ENCODE results near the gene PROSER2. TPM values are rescaled to one million over a fixed set of nuclear protein-coding genes. Genes with fewer than 3 reads are reported as not detected.

PROSER2 gene
- total RNA-seq, 1 donor, result 6.9 TPM

DNA sequence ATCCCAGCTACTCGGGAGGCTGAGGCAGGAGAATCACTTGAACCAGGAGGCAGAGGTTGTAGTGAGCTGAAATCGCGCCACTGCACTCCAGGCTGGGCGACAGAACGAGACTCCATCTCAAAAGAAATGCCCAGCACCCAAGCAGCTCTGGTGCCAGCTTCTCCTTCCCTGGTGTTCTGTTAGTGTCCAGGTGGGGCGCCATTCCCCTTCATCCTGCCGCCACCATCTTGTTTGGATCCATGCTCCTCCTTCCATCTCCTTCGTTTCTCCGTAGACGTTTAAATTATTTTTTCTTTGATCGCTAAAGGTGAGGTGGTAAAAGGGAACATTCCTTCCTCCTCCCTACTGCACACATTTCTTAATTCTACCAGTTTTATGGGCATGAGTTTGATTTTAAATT lies 30.3 kb downstream of the PROSER2 start:
- no peak overlapping the region for H3K4me3 ChIP-seq (ENCODE audit: insufficient read depth, low read length)
- TF ChIP-seq, protein P1, sequence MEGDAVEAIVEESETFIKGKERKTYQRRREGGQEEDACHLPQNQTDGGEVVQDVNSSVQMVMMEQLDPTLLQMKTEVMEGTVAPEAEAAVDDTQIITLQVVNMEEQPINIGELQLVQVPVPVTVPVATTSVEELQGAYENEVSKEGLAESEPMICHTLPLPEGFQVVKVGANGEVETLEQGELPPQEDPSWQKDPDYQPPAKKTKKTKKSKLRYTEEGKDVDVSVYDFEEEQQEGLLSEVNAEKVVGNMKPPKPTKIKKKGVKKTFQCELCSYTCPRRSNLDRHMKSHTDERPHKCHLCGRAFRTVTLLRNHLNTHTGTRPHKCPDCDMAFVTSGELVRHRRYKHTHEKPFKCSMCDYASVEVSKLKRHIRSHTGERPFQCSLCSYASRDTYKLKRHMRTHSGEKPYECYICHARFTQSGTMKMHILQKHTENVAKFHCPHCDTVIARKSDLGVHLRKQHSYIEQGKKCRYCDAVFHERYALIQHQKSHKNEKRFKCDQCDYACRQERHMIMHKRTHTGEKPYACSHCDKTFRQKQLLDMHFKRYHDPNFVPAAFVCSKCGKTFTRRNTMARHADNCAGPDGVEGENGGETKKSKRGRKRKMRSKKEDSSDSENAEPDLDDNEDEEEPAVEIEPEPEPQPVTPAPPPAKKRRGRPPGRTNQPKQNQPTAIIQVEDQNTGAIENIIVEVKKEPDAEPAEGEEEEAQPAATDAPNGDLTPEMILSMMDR (IDR thresholded peaks at IDR 0.05; ENCODE audit: extremely low read depth, low read depth, low read length), result peak; percentile 7
- no peaks in the 10 kb centered on the region for H3K9me3 ChIP-seq (ENCODE audit: low read depth, low read length)
- no peak overlapping the region for H3K27ac ChIP-seq (ENCODE audit: low read depth, low read length)
- no peaks in the 10 kb centered on the region for H3K36me3 ChIP-seq (ENCODE audit: insufficient read depth, low read length)
- no peak overlapping the region for H3K4me2 ChIP-seq (ENCODE audit: insufficient read depth, low read length)
- DNase-seq (ENCODE audit: insufficient read length, low spot score, missing footprints), result no peak
- H3K4me1 ChIP-seq (ENCODE audit: insufficient read depth, low read length), result no peaks in the 10 kb centered on the region
- H4K20me1 ChIP-seq (ENCODE audit: insufficient read depth, low read length), result no peaks in the 10 kb centered on the region
- H3K27me3 ChIP-seq (ENCODE audit: insufficient read depth, low read length), result no peaks in the 10 kb centered on the region
- H2AFZ ChIP-seq (ENCODE audit: low read length), result no peak overlapping the region
- no peaks in the 10 kb centered on the region for H3K79me2 ChIP-seq (ENCODE audit: insufficient read depth, low read length)

DNA sequence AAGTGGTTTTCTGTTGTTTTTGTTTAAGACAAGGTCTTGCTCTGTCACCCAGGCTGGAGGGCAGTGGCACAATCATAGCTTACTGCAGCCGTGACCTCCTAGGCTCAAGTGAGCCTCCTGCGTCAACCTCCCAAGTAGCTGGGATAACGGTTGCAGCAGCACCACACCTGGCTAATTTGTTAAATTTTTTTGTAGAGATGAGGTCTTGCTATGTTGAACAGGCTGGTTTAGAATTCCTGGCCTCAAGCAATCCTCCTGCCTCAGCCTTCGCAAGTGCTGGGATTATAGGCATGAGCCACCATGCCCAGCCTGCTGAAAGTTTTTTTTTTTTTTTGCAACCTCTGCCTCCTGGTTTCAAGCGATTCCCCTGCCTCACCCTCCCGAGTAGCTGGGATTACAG lies 31.1 kb downstream of the PROSER2 start:
- Histone ChIP-seq H3K27ac (ENCODE audit: low read depth, low read length) (no peak overlapping the region), H3K27me3 (ENCODE audit: insufficient read depth, low read length) (no peaks in the 10 kb centered on the region), H4K20me1 (ENCODE audit: insufficient read depth, low read length) (no peaks in the 10 kb centered on the region), H3K4me3 (ENCODE audit: insufficient read depth, low read length) (no peak overlapping the region), H3K4me1 (ENCODE audit: insufficient read depth, low read length) (no peaks in the 10 kb centered on the region), H3K4me2 (ENCODE audit: insufficient read depth, low read length) (no peak overlapping the region), H2AFZ (ENCODE audit: low read length) (no peak overlapping the region), H3K36me3 (ENCODE audit: insufficient read depth, low read length) (no peaks in the 10 kb centered on the region), H3K79me2 (ENCODE audit: insufficient read depth, low read length) (no peaks in the 10 kb centered on the region), H3K9me3 (ENCODE audit: low read depth, low read length) (no peaks in the 10 kb centered on the region)
- TF ChIP-seq, protein P1 (IDR thresholded peaks at IDR 0.05; ENCODE audit: extremely low read depth, low read depth, low read length), result no peak
- no peak for DNase-seq (ENCODE audit: insufficient read length, low spot score, missing footprints)

DNA sequence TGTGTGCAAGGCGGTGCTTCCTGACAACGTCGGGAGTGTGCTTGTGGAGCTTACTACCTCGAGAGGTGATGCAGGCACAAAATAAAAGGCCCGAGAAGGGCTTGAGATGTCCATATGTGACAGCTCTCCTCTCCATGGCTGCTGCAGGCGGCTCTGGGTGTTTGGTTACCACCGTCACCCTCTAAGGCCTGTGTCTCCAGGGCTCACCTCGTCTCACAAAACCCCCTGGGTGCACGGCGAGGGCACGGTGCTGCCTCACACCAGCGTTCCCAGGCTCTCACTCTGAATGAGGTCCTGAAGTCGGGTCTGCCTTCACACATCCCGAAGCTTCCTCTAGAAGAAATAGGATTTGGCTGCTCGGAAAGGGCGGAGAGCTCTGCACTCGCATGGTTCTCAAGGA lies 32.9 kb downstream of the PROSER2 start:
- H2AFZ ChIP-seq (ENCODE audit: low read length), result no peak overlapping the region
- H3K27me3 ChIP-seq (ENCODE audit: insufficient read depth, low read length), result no peaks in the 10 kb centered on the region
- no peak overlapping the region for H3K4me3 ChIP-seq (ENCODE audit: insufficient read depth, low read length)
- TF ChIP-seq, protein P1 (IDR thresholded peaks at IDR 0.05; ENCODE audit: extremely low read depth, low read depth, low read length), result no peak
- no peaks in the 10 kb centered on the region for H3K4me1 ChIP-seq (ENCODE audit: insufficient read depth, low read length)
- no peak overlapping the region for H3K4me2 ChIP-seq (ENCODE audit: insufficient read depth, low read length)
- H3K27ac ChIP-seq (ENCODE audit: low read depth, low read length), result no peak overlapping the region
- no peaks in the 10 kb centered on the region for H4K20me1 ChIP-seq (ENCODE audit: insufficient read depth, low read length)
- H3K9me3 ChIP-seq (ENCODE audit: low read depth, low read length), result no peaks in the 10 kb centered on the region
- no peaks in the 10 kb centered on the region for H3K79me2 ChIP-seq (ENCODE audit: insufficient read depth, low read length)
- no peaks in the 10 kb centered on the region for H3K36me3 ChIP-seq (ENCODE audit: insufficient read depth, low read length)
- DNase-seq (ENCODE audit: insufficient read length, low spot score, missing footprints), result no peak

DNA sequence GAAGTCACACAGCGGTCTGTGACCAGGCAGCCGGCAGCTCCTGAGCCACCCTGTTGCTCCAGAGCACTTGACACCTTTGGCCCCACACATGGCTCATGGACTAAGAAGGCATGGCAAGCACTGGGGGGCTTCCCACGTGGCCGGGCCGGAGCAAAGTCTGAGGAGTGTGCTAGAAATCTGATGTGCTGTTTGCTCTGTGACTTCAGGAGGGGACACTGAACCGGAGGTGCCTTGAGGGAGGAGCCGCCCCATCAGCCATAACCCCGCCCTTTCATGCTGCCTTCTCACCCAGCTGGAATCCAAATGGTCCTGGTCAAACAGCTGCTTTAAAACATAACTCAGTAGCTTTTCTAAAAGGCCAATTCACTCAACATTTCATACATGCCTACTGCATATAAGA lies 33.5 kb downstream of the PROSER2 start:
- no peaks in the 10 kb centered on the region for H3K79me2 ChIP-seq (ENCODE audit: insufficient read depth, low read length)
- H3K4me3 ChIP-seq (ENCODE audit: insufficient read depth, low read length), result no peak overlapping the region

More for the DNA sequence above, 33.5 kb downstream of the PROSER2 start:
- Histone ChIP-seq H2AFZ (ENCODE audit: low read length) (no peak overlapping the region), H4K20me1 (ENCODE audit: insufficient read depth, low read length) (no peaks in the 10 kb centered on the region), H3K4me1 (ENCODE audit: insufficient read depth, low read length) (no peaks in the 10 kb centered on the region), H3K27ac (ENCODE audit: low read depth, low read length) (no peak overlapping the region), H3K36me3 (ENCODE audit: insufficient read depth, low read length) (no peaks in the 10 kb centered on the region), H3K4me2 (ENCODE audit: insufficient read depth, low read length) (no peak overlapping the region), H3K27me3 (ENCODE audit: insufficient read depth, low read length) (no peaks in the 10 kb centered on the region), H3K9me3 (ENCODE audit: low read depth, low read length) (no peaks in the 10 kb centered on the region)
- peak; percentile 84 for DNase-seq (ENCODE audit: insufficient read length, low spot score, missing footprints)
- TF ChIP-seq, protein P1 (IDR thresholded peaks at IDR 0.05; ENCODE audit: extremely low read depth, low read depth, low read length), result no peak
